Thoracic aorta (tissue), 2 donors: ENCODE data around the gene NOTUM. TPM values are rescaled to one million over a fixed set of nuclear protein-coding genes. Genes with fewer than 3 reads are reported as not detected.

ENCODE experiments used
- ATAC-seq: fragments of 150-250 bp; one replicate; pipeline ENCODE4 v1.8.0; 2017; ENCODE audit warnings: low read depth; ENCODE audit not compliant: insufficient number of reproducible peaks, low FRiP score
- DNase-seq: peaks from one replicate; pipeline ENCODE4 v3.0.0-alpha.2; 2020; ENCODE audit warnings: low spot score
- H3K27ac ChIP-seq, 2 donors: fragments of 200-600 bp; sonication (generic); 1 replicate in 1 of 2; 2 replicates in 1 of 2; pipeline ENCODE4 v1.5.1; 2016; ENCODE audit warnings: mild to moderate bottlenecking in 2 of 2, moderate library complexity in 2 of 2
- H3K27me3 ChIP-seq: fragments of 200-600 bp; sonication (generic); replicated peaks from 2 replicates; pipeline ENCODE4 v1.6.0; 2016; ENCODE audit warnings: mild to moderate bottlenecking; ENCODE audit not compliant: insufficient read depth
- H3K36me3 ChIP-seq: fragments of 200-600 bp; sonication (generic); one replicate; pipeline ENCODE4 v1.5.1; 2016
- H3K4me1 ChIP-seq, 2 donors: fragments of 200-600 bp; sonication (generic); 1 replicate in 1 of 2; 2 replicates in 1 of 2; pipeline versions ENCODE4 v1.5.1 to v1.6.0; 2016; ENCODE audit warnings: low read depth in 2 of 2, mild to moderate bottlenecking in 1 of 2; ENCODE audit not compliant: control insufficient read depth in 1 of 2
- H3K4me3 ChIP-seq: fragments of 200-600 bp; sonication (generic); 2 replicates; pipeline ENCODE4 v1.5.1; 2016; ENCODE audit warnings: mild to moderate bottlenecking
- H3K9me3 ChIP-seq: fragments of 200-600 bp; sonication (generic); 2 replicates; pipeline ENCODE4 v1.5.1; 2016
- total RNA-seq, 2 donors: library from RNA; depleted of rRNA; stranded (reverse); fragments of >200 nt; gene quantifications; one replicate each; pipeline versions ENCODE4 v1.1.0 to v1.2.3, GENCODE V29; 2016
- TF ChIP-seq, protein P1 (sequence below): fragments of 200-600 bp; sonication (generic); IDR thresholded peaks from one replicate; pipeline ENCODE4 v1.5.1; 2019; ENCODE audit warnings: antibody characterized with exemption

The NOTUM gene
- total RNA-seq, 2 donors from 2014 or later, result not detected

DNA sequence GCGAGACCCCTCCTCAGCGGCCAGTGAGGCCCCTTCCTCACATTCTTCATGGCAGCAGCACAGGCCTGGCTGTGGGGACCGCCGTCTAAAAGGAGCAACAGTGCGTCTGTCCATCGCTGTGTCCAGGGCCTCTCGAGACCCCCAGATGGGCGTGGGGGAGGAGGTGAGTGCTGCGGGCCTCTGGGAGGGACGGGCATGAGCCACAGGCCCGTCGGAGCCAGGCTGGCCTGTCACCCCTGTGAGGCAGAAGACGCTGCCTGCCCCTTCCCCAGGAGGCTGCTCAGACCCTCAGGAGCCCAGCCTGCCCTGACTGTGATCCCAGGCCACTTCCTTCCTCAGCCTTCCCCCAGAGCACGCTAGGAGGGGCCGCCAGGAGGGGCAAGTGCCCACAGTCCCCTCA is 21.8 kb downstream of the NOTUM start:
- Histone ChIP-seq H3K27ac (no peak overlapping the region), H3K27me3 (no peaks in the 10 kb centered on the region), H3K4me1 (peaks cover 3 to 30% of the 10 kb centered on the region in 2 donors), H3K9me3 (no peaks in the 10 kb centered on the region), H3K36me3 (no peaks in the 10 kb centered on the region), H3K4me3 (no peak overlapping the region)
- no peak for ATAC-seq
- TF ChIP-seq, protein P1, sequence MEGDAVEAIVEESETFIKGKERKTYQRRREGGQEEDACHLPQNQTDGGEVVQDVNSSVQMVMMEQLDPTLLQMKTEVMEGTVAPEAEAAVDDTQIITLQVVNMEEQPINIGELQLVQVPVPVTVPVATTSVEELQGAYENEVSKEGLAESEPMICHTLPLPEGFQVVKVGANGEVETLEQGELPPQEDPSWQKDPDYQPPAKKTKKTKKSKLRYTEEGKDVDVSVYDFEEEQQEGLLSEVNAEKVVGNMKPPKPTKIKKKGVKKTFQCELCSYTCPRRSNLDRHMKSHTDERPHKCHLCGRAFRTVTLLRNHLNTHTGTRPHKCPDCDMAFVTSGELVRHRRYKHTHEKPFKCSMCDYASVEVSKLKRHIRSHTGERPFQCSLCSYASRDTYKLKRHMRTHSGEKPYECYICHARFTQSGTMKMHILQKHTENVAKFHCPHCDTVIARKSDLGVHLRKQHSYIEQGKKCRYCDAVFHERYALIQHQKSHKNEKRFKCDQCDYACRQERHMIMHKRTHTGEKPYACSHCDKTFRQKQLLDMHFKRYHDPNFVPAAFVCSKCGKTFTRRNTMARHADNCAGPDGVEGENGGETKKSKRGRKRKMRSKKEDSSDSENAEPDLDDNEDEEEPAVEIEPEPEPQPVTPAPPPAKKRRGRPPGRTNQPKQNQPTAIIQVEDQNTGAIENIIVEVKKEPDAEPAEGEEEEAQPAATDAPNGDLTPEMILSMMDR, result no peak
- no peak for DNase-seq

DNA sequence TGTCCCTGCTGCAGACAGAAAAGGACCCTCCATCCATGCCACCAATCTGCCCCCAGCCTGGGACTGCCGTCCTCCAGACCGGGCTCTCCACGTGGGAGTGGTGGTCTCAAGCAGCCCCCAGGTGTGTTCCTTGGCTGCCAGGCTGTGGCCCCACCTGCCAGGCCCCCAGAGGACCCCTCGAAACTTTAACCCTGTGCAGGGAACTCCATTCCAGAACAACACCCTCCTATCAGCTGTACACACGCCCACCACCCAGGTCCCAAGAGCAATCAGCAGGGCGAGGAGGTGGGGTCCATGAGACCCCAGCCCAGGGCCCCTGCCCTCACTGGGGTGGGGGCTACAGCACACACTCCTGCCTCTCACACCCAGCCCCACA is 25.3 kb downstream of the NOTUM start:
- peaks cover 3 to 30% of the 10 kb centered on the region in 2 donors for H3K4me1 ChIP-seq

DNA sequence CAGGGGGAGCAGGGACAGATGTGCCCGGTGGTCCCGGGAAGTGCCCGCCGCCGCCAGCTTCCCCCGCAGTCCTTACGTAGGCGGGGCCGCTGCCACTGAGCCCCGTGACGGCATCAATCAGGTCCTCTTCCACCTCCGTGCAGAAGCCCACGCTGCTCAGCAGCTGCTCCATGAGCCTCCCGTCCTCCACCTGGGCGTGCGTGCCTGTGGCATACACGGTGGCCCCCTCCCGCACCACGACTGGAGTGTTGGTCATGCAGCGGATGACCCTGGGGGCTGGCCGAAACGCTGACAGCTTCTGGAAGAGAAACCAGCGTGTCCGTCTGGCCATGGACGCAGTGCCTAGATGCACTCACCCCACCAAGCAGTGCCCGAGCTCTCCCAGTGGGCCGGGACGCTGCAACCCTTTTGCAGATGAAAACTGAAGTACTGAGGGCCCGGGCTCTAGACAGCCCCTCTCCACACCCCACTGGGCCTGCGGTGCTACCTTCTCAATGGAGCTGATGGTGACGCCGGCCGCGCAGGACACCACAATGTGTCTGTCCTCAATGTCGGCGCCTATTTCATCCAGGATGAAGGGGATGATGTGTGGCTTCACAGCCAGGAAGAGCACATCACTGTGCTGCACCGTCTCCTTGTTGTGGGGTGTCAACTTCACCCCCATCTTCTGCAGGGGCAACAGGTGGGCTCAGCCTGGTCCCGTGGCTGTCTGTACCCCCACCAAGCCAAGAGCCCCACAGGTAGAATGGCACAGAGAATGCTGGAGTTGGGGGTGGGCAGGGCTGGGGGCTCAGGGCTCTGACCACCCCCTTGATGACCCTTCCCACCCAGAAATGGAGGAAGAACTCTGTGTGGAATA is 25.9 kb downstream of the NOTUM start:
- no peaks in the 10 kb centered on the region for H3K36me3 ChIP-seq
- DNase-seq, result no peak
- TF ChIP-seq, protein P1, result no peak

More for the DNA sequence above, 25.3 kb downstream of the NOTUM start:
- H3K4me3 ChIP-seq, result no peak overlapping the region
- no peak overlapping the region for H3K27ac ChIP-seq
- H3K36me3 ChIP-seq, result no peaks in the 10 kb centered on the region
- no peaks in the 10 kb centered on the region for H3K27me3 ChIP-seq
- TF ChIP-seq, protein P1, result no peak
- no peaks in the 10 kb centered on the region for H3K9me3 ChIP-seq
- ATAC-seq, result no peak
- no peak for DNase-seq

DNA sequence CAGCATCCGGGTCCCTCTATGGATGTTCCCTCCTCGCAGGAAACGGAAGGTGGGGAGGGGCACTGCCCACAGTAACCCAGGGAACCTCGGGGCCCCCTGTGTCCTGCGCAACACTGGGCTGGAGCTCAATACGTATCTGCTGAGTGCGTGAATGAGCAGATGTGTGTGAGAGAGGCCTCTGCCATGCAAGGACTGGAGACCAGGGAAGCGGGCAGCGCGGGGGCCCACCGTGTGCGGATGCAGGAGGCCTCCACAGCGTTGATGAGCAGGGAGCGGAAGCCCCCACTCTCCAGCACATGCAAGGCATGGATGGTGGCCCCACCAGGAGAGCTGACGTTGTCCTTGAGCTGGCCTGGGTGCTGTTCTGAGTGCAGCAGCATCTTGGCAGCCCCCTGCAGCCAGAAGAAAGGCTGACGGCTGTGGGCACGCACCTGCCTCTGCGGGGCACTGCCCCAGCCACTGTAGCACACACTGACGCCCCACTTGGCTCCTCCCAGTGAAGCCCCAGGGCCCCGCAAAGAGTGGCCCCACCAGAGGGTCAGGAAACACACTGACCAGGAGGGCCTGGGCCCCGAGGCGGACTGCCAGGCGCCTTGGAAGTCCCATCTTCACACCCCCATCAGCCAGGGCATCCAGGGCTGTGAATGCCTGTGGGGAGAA is 26.8 kb downstream of the NOTUM start:
- no peaks in the 10 kb centered on the region for H3K36me3 ChIP-seq
- DNase-seq (no peak), ATAC-seq (no peak)
- H3K9me3 ChIP-seq, result no peaks in the 10 kb centered on the region
- H3K27me3 ChIP-seq, result no peaks in the 10 kb centered on the region
- no peak overlapping the region for H3K4me3 ChIP-seq
- no peak overlapping the region for H3K27ac ChIP-seq
- TF ChIP-seq, protein P1, result no peak
- peaks cover 3 to 15% of the 10 kb centered on the region in 2 donors for H3K4me1 ChIP-seq

More for the DNA sequence above, 25.9 kb downstream of the NOTUM start:
- no peak overlapping the region for H3K4me3 ChIP-seq
- no peaks in the 10 kb centered on the region for H3K27me3 ChIP-seq
- peaks cover 3 to 23% of the 10 kb centered on the region in 2 donors for H3K4me1 ChIP-seq
- no peak overlapping the region for H3K27ac ChIP-seq
- ATAC-seq, result no peak
- H3K9me3 ChIP-seq, result no peaks in the 10 kb centered on the region

DNA sequence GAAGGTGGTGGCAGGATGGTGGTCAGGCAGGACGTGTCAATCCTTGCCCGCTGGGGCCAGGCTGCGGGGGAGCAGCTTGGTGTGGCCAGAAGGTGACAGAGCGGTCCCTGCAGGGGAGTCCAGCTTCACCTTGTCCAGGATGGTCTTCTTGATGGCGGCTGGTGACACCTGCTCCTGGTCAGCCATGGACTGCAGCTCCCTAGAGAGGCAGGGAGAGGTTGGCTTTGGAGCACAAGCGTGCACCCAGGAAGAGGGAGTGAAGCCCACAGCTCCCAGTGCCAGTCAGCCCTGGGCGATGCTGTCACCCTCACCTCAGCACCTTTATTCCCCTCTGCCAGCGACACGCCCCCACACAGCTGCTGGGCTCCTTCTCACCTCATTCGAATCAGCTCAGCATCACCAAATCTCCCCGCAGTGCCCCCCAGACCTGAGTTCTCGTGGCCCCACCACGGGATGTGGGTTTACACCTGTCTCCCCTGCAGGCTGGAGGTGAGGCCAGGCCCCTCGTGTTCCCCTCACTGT is 27.7 kb downstream of the NOTUM start:
- H3K4me1 ChIP-seq, result peaks cover 6 to 20% of the 10 kb centered on the region in 2 donors
- no peaks in the 10 kb centered on the region for H3K36me3 ChIP-seq
- no peaks in the 10 kb centered on the region for H3K9me3 ChIP-seq
- no peak for DNase-seq
- TF ChIP-seq, protein P1, result no peak
- no peak for ATAC-seq
- H3K27me3 ChIP-seq, result no peaks in the 10 kb centered on the region
- H3K4me3 ChIP-seq, result no peak overlapping the region
- no peak overlapping the region for H3K27ac ChIP-seq
